Glutamatergic neuron (in vitro differentiated cells): ENCODE measurements around the gene CERS6. TPM values are rescaled to one million over a fixed set of nuclear protein-coding genes. Genes with fewer than 3 reads are reported as not detected.

Experiments
- DNase-seq: peaks from one replicate; pipeline ENCODE4 v3.0.0; 2022
- H3K27ac Mint-ChIP-seq: one replicate; pipeline ENCODE4 v1.8.0; 2020; ENCODE audit warnings: mild to moderate bottlenecking, mixed read lengths, inconsistent platforms; ENCODE audit not compliant: unreplicated experiment
- H3K27me3 Mint-ChIP-seq: one replicate; pipeline ENCODE4 v1.8.0; 2020; ENCODE audit warnings: mild to moderate bottlenecking, moderate library complexity, mixed read lengths, inconsistent platforms; ENCODE audit not compliant: unreplicated experiment
- H3K36me3 Mint-ChIP-seq: one replicate; pipeline ENCODE4 v1.8.0; 2020; ENCODE audit warnings: mild to moderate bottlenecking, mixed read lengths, inconsistent platforms; ENCODE audit not compliant: unreplicated experiment
- H3K4me1 Mint-ChIP-seq: one replicate; pipeline ENCODE4 v1.8.0; 2020; ENCODE audit warnings: mild to moderate bottlenecking, low read depth, mixed read lengths, inconsistent platforms; ENCODE audit not compliant: unreplicated experiment
- H3K4me3 Mint-ChIP-seq: one replicate; pipeline ENCODE4 v1.8.0; 2020; ENCODE audit warnings: mild to moderate bottlenecking, mixed read lengths, inconsistent platforms; ENCODE audit not compliant: unreplicated experiment
- H3K9me3 Mint-ChIP-seq: one replicate; pipeline ENCODE4 v1.8.0; 2020; ENCODE audit warnings: mild to moderate bottlenecking, moderate library complexity, mixed read lengths, inconsistent platforms; ENCODE audit not compliant: unreplicated experiment
- total RNA-seq: library from RNA; stranded (reverse); fragmentation: NEBNext Ultra II Directional; extraction: Animal tissue kit (Norgen Biotek cat#: 25700); gene quantifications from one replicate; pipeline ENCODE4 v1.2.1, GENCODE V29; 2021; ENCODE audit not compliant: unreplicated experiment
- TF ChIP-seq, protein P1 (sequence below): fragments of 200-600 bp; sonication (generic); IDR thresholded peaks from one replicate; pipeline ENCODE4 v1.5.0; 2021; ENCODE audit not compliant: partially characterized antibody, unreplicated experiment

The CERS6 gene
- total RNA-seq, 1 donor from 2014 or later, result 143 TPM

- H3K4me3 Mint-ChIP-seq, result no peak overlapping the region
- H3K4me1 Mint-ChIP-seq, result peaks cover 37% of the 10 kb centered on the region
- peaks cover 2% of the 10 kb centered on the region for H3K27me3 Mint-ChIP-seq
- DNase-seq, result no peak
- H3K27ac Mint-ChIP-seq, result no peak overlapping the region
- peaks cover 1% of the 10 kb centered on the region for H3K9me3 Mint-ChIP-seq
- H3K36me3 Mint-ChIP-seq, result no peaks in the 10 kb centered on the region
- TF ChIP-seq, protein P1, sequence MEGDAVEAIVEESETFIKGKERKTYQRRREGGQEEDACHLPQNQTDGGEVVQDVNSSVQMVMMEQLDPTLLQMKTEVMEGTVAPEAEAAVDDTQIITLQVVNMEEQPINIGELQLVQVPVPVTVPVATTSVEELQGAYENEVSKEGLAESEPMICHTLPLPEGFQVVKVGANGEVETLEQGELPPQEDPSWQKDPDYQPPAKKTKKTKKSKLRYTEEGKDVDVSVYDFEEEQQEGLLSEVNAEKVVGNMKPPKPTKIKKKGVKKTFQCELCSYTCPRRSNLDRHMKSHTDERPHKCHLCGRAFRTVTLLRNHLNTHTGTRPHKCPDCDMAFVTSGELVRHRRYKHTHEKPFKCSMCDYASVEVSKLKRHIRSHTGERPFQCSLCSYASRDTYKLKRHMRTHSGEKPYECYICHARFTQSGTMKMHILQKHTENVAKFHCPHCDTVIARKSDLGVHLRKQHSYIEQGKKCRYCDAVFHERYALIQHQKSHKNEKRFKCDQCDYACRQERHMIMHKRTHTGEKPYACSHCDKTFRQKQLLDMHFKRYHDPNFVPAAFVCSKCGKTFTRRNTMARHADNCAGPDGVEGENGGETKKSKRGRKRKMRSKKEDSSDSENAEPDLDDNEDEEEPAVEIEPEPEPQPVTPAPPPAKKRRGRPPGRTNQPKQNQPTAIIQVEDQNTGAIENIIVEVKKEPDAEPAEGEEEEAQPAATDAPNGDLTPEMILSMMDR, result no peak
Measured at GRCh38 chr2:168429988-168430387, 26.1 kb upstream of the CERS6 start.

DNA sequence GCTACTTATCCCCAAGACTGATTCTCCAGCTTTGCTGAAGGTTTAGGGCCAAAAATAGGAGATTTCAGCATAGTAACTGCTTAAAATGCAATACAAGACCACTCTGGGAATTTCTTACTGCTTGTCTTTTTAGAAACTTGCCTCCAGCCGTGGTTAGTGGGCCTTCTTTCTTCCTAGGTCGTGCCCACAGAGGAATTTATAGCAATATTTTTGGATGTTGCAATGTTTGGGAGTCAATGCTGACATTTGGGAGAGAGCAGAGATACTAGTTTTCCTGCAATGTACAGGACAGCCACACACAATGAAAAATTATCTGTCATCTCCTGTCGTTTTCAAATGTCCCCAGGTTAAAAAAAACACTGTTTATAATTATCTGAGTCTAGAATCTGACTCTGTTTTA, 25.6 kb upstream of the CERS6 start:
- peaks cover 2% of the 10 kb centered on the region for H3K27me3 Mint-ChIP-seq
- H3K4me1 Mint-ChIP-seq, result peaks cover 38% of the 10 kb centered on the region
- TF ChIP-seq, protein P1, result no peak
- H3K9me3 Mint-ChIP-seq, result peaks cover 1% of the 10 kb centered on the region
- no peaks in the 10 kb centered on the region for H3K36me3 Mint-ChIP-seq
- DNase-seq, result no peak
- H3K4me3 Mint-ChIP-seq, result no peak overlapping the region
- no peak overlapping the region for H3K27ac Mint-ChIP-seq

- H3K27me3 Mint-ChIP-seq, result peaks cover 2% of the 10 kb centered on the region
- peaks cover 38% of the 10 kb centered on the region for H3K4me1 Mint-ChIP-seq
- TF ChIP-seq, protein P1, result no peak
- peak overlapping the region; percentile 73 for H3K27ac Mint-ChIP-seq
- H3K36me3 Mint-ChIP-seq, result no peaks in the 10 kb centered on the region
- H3K9me3 Mint-ChIP-seq, result peaks cover 1% of the 10 kb centered on the region
- no peak for DNase-seq
- H3K4me3 Mint-ChIP-seq, result no peak overlapping the region
Measured at GRCh38 chr2:168431301-168432024, 24.6 kb upstream of the CERS6 start.

- H3K27me3 Mint-ChIP-seq, result peaks cover 2% of the 10 kb centered on the region
- DNase-seq, result no peak
- peaks cover 1% of the 10 kb centered on the region for H3K9me3 Mint-ChIP-seq
- no peaks in the 10 kb centered on the region for H3K36me3 Mint-ChIP-seq
- peak overlapping the region; percentile 73 for H3K27ac Mint-ChIP-seq
- H3K4me3 Mint-ChIP-seq, result no peak overlapping the region
- H3K4me1 Mint-ChIP-seq, result peaks cover 38% of the 10 kb centered on the region
- TF ChIP-seq, protein P1, result no peak
Measured at GRCh38 chr2:168432100-168432499, 24.0 kb upstream of the CERS6 start.

GRCh38 chr2:168432565-168433186, 23.4 kb upstream of the CERS6 start:
- H3K27ac Mint-ChIP-seq, result no peak overlapping the region
- H3K27me3 Mint-ChIP-seq, result peaks cover 2% of the 10 kb centered on the region
- H3K9me3 Mint-ChIP-seq, result peaks cover 1% of the 10 kb centered on the region
- TF ChIP-seq, protein P1, result no peak
- peaks cover 38% of the 10 kb centered on the region for H3K4me1 Mint-ChIP-seq
- peaks cover 3% of the 10 kb centered on the region for H3K36me3 Mint-ChIP-seq
- H3K4me3 Mint-ChIP-seq, result no peak overlapping the region
- DNase-seq, result no peak
